LoVo (cell line): ENCODE data around the gene TSHR.

Source experiments
- DNase-seq: peaks from one replicate; pipeline ENCODE4 v3.0.0-alpha.2; 2016; ENCODE audit warnings: low spot score

TSHR gene

DNA sequence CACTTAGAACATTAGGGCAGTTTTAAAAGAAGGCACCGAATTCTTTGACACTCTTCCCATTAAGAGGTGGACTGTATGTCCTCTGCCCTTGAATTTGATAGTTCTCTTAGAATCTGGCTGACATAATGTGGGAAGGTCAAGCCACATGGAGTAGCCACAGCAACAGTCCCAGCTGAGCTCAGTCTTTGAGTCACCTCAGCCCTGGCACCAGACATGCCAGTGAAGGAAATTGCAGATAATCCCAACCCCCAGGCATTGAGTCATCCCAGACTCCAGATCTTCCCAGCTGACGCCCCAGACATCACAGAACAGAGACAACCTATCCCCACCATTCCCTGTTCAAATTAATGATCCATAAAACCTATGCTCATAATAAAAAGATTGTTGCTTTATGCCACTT is 181.9 kb downstream of the TSHR start:
- DNase-seq: peak; percentile 18

- no peak for DNase-seq
These were observed 183.0 kb downstream of the TSHR start for GRCh38 chr14:81138429-81138828.

- DNase-seq: no peak
These were observed 186.0 kb downstream of the TSHR start for GRCh38 chr14:81141426-81141825.

DNA sequence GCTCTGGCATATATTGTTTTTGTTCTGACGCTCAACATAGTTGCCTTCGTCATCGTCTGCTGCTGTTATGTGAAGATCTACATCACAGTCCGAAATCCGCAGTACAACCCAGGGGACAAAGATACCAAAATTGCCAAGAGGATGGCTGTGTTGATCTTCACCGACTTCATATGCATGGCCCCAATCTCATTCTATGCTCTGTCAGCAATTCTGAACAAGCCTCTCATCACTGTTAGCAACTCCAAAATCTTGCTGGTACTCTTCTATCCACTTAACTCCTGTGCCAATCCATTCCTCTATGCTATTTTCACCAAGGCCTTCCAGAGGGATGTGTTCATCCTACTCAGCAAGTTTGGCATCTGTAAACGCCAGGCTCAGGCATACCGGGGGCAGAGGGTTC is 188.4 kb downstream of the TSHR start:
- DNase-seq: no peak

DNA sequence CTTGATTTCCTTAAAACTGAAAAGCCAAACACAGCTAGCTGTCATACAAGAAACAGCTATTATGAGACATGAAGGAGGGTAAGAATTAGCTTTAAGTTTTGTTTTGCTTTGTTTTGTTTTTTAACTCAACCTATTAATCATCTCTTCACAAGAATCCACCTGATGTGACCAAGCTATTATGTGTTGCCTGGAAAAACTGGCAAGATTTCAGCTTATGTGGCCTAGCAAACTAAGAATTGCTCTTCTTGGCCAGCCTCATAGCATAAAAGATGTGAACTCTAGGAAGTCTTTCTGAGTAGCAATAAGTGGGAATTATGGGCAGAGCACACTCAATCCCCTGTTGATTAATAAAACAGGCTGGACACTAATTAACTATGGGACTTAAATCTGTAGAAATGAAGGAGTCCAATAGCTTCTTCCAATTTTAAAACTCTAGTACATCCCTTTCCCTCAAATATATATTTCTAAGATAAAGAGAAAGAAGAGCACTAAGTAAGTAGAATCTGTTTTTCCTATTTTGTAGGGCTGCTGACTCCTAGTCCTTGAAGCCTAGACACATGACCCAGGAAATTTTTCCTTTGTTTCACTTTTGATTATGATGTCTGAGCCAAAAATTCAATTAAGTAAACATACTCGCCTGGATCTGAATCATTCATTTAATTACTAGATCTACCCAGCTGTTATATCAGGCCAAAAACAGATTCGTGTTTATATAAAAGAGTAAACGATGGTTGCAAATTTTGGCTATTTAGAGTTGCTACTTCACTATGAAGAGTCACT is 189.6 kb downstream of the TSHR start:
- no peak for DNase-seq

GRCh38 chr14:81147140-81147897 is 191.9 kb downstream of the TSHR start:
- DNase-seq: no peak

- DNase-seq: no peak
These were observed 193.2 kb downstream of the TSHR start for GRCh38 chr14:81148635-81149034.

DNA sequence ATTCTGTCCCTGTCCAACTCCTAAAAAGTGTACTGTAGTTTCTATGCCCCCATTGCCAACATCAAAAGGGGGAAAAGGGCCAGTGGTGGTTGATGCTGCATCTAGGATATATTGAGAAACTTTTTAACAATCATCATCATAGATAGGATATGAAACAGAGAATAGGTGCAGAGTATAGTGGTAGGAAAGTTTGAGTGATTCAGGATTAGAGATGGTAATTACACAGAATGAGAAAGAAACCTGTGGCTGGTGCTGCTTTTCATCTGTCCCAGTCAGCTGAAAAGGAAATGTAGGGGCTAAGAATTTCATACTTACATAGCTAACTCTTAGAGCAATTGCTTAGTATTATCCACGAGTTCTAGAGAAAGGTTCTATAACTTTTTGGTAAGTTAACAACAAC is 197.8 kb downstream of the TSHR start:
- no peak for DNase-seq

GRCh38 chr14:81157431-81157830 is 202.0 kb downstream of the TSHR start:
- no peak for DNase-seq

- no peak for DNase-seq
These were observed 205.7 kb downstream of the TSHR start for GRCh38 chr14:81161088-81161487.

GRCh38 chr14:81161749-81162148 is 206.3 kb downstream of the TSHR start:
- DNase-seq: no peak

GRCh38 chr14:81162941-81163340 is 207.5 kb downstream of the TSHR start:
- DNase-seq: no peak

DNA sequence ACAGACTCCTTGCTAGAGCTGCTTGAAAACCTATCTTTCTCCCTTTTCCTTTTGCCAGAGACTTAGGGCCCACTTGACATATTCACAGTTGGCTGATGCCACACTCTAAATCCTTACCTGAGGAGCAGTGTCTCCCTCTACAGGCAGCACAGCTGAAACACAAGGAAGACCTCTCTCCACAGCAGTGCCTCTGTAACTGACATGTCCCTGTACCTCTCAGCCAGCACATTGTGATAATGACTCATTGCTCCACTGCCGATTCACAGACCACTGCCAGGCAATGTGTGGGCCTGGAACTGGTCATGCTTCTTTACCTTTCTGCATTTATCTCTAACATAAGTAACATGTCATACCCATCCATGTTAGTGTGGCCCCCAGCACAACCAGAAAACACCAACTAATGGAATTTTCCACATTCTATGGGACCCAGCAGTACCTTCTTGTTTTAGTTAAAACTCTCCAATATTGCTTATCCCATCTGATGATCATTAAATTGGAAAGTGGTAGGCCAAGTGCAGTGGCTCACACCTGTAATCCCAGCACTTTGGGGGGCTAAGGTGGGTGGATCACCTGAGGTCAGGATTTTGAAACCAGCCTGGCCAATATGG is 208.8 kb downstream of the TSHR start:
- peak; percentile 43 for DNase-seq

DNA sequence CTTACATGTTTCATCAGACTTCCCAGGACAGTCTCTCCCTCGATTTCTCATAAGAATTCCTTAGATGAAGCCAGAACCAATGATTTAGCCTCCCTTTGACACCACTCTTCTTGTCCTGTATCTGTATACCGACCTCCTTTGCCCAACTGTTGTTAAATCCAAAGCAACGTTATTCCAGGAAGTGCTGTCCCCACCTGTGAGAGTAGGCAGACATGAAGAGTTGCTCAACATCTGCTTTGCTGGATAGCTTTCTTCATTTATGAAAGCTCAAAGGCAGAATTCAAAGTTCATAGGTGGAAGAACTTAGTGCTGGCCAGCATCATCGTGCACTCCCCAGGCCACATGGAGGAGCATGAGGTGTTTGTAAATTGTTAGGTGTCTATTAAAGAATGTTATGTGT is 209.8 kb downstream of the TSHR start:
- no peak for DNase-seq

DNA sequence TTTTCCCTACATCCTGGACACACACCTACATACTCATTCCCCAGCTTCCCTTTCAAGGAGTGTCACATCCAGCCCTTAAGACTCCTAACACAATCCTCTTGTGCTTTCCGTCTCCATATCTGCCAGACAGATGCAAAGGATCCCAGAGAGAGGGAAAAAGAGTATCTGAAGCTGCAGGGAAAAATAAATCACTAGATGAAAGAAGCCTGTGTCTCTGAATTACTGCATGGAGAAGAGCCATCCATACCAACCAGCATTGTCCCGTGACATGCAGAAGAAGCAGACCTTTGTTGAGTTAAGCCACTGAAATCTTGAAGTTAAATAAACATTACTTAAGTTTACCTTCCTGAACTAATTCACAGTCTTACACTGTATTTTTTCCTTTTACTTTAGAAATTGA is 210.7 kb downstream of the TSHR start:
- no peak for DNase-seq

- no peak for DNase-seq
These were observed 213.8 kb downstream of the TSHR start for GRCh38 chr14:81169267-81169666.

- no peak for DNase-seq
These were observed 214.3 kb downstream of the TSHR start for GRCh38 chr14:81169711-81170103.

- peak; percentile 88 for DNase-seq
These were observed 214.8 kb downstream of the TSHR start for GRCh38 chr14:81170104-81170828.

- no peak for DNase-seq
These were observed 215.4 kb downstream of the TSHR start for GRCh38 chr14:81170829-81171195.

GRCh38 chr14:81172353-81172752 is 216.9 kb downstream of the TSHR start:
- no peak for DNase-seq

DNA sequence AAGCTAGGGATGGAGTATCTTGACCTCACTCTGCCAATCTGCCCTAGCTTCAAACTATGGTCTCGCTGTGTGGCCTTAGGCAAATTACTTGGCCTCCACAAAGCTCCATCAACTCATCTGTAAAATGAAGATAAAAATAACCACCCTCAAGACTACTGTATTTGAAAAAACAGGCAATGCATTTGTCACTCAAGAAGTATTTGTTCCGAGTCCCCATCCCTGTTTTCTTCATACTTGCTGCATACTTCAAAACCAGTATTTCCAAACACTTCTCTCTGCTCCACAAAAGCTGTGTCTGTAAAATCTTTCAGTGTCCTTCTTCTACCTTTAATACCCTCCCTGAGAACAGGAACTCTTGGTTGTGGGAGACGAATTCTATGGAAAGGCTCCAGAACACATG is 217.5 kb downstream of the TSHR start:
- DNase-seq: no peak

DNA sequence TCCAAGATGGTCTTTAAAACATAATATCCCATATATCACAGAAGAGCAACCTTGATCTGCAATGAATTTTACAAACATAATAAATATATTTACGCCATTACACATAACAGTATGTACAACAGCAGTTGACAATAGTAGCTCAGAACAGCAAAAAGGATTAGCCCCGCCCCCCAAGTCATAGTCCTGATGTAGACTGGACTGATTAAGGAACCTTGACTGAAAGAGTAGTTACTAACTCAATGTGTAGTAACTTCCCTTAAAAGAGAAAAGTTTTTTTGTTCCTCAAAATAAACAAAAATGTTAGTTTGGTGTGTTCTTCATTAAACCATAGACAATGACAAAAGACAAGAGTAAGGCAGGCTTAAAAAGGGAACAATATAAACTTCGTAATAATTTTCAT is 220.8 kb downstream of the TSHR start:
- DNase-seq: no peak

GRCh38 chr14:81177225-81177624 is 221.8 kb downstream of the TSHR start:
- no peak for DNase-seq
